Liver (tissue), 3 donors: Measurements from ENCODE around the gene CDC25A.

ENCODE experiments used
- ATF3 ChIP-seq: IDR thresholded peaks from 2 replicates; pipeline ENCODE4 v1.6.1; 2016; ENCODE audit warnings: antibody characterized with exemption
- CTCF ChIP-seq: fragments of 150-350 bp; IDR thresholded peaks from 2 replicates; pipeline ENCODE4 v1.5.1; 2017; ENCODE audit warnings: improper control_type of control experiment, low read depth, low read length; ENCODE audit not compliant: missing input control
- EGR1 ChIP-seq, 2 donors: IDR thresholded peaks; 2 replicates each; pipeline ENCODE4 v1.6.1; 2016 to 2018; ENCODE audit warnings: antibody characterized with exemption in 2 of 2, low read depth in 2 of 2
- REST ChIP-seq: IDR thresholded peaks from 2 replicates; pipeline ENCODE4 v1.6.1; 2016; ENCODE audit warnings: antibody characterized with exemption, mild to moderate bottlenecking
- donor health status: healthy.
- donor health status: healthy.

- no peak for TF ChIP-seq CTCF
- no peak for TF ChIP-seq EGR1 (IDR thresholded peaks at IDR 0.05; ENCODE audit: low read depth in 2 of 2)
- no peak for TF ChIP-seq ATF3
- TF ChIP-seq REST = no peak
Observed at GRCh38 chr3:48217449-48217848, 29.2 kb upstream of the CDC25A start.
